GM12873 (cell line): ENCODE data around the gene FLAD1.

ENCODE experiments used
- TF ChIP-seq, protein P1 (sequence below): IDR thresholded peaks from 2 replicates; pipeline ENCODE4 v1.5.1; 2012; ENCODE audit warnings: low read depth, mild to moderate bottlenecking, moderate library complexity, low read length, control low read depth; ENCODE audit not compliant: insufficient read depth; ENCODE audit errors: missing control alignments

FLAD1 gene

DNA sequence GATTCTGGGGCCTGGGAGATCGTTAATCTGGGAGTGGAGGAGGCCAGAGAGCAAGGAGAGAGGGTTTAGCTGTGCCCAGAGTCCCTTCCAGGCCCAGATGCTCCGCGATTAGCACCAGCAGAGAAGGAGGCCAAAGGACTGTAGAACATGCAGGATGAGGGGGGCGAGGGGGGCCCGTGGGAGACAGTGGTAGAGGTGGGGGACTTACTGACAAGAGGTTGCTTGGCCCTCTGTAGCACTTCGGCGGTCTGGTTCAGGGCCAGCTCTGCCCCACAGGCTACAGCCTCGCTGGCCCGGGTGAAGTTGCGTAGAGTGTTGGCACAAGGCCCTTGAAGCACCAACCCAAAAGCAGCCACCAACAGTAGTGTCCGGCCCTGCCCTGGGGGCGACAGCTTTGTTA is 49.7 kb downstream of the FLAD1 start:
- TF ChIP-seq, protein P1, sequence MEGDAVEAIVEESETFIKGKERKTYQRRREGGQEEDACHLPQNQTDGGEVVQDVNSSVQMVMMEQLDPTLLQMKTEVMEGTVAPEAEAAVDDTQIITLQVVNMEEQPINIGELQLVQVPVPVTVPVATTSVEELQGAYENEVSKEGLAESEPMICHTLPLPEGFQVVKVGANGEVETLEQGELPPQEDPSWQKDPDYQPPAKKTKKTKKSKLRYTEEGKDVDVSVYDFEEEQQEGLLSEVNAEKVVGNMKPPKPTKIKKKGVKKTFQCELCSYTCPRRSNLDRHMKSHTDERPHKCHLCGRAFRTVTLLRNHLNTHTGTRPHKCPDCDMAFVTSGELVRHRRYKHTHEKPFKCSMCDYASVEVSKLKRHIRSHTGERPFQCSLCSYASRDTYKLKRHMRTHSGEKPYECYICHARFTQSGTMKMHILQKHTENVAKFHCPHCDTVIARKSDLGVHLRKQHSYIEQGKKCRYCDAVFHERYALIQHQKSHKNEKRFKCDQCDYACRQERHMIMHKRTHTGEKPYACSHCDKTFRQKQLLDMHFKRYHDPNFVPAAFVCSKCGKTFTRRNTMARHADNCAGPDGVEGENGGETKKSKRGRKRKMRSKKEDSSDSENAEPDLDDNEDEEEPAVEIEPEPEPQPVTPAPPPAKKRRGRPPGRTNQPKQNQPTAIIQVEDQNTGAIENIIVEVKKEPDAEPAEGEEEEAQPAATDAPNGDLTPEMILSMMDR, result no peak

DNA sequence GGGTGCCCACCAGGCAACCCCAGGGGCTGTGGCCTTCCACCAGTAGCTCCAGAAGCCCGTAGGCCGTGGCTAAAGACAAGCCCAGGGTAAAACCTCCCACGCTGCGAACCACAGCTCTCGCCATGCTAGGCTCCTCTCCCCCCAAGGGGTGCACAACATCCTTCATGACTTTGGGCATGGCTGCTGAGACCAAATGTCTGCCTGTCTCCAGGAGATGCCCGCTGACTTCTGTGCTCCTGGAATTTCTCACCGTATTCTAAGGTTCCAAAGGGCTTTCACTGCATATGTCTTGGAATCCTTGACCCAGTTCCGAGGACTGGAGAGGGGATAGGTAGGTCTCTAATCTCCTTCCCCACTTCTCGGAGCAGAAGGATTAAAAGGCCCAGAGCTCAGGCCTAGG is 50.4 kb downstream of the FLAD1 start, which contains the start of the genes DCST1 and DCST2:
DCST1 (plus strand) TSS at position 301 of the 400 bp plus-strand sequence. CDS start 213 bp downstream, outside the sequence.
DCST2 (minus strand) TSS at position 258 of the 400 bp plus-strand sequence; CDS start at position 178, 80 bp downstream.
- TF ChIP-seq, protein P1, result no peak

DNA sequence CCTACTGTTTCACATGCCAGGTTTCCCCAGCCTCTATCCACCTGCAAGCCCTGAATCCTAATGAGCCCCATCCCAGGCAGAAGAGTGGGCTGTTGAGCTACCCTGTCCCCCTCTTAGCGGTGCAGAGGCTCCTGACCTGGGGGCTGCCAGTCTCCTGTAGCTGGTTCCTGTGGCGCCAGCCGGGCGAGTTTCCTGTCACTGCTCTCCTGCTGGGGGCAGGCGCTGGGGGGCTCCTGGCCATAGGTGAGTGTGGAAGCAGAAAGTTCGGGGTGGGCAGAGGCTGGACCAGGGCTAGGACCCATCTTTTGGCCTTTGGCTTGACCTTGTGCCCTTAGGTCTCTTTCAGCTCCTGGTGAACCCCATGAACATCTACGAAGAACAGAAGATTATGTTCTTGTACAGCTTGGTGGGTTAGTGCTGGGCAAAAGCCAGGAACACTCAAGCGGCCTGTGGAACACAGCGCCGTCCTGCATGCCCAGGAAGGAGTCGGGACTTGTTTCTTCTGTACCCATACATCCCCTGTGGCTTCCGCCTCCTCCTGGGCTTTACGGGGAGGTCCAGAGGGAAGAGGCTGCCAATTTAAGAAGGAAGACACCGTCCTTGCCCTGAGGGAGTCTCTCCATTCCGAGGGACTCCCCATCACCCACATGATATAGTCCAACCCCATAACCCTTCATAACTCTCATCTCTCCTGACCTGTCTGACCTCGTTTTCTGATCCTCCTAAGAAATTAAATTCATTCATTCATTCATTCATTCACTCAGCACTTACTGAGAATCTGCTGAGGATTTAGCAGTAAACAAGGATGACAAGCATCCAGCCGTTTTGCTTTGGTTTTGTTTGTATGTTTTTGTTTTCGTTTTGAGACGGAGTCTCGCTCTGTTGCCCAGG is 51.4 kb downstream of the FLAD1 start:
- TF ChIP-seq, protein P1, result no peak

DNA sequence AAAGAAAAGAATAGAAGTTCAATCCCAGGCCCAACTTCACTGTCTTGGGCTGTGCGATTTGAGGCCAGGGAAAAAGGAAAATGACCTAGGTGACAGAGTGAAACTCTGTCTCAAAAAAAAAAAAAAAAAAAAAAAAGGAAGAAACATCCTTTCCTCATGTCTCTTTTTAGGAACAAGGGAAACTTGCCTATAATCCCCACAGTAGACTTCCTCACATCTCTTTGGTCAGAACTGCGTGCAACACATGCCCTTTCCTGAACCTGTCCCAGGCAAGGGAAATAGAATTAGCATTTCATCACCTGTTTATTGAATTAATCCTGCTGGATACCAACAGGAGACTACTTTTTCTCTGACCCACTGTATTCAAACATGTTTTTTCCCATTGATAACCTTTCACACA is 52.8 kb downstream of the FLAD1 start:
- TF ChIP-seq, protein P1, result no peak

DNA sequence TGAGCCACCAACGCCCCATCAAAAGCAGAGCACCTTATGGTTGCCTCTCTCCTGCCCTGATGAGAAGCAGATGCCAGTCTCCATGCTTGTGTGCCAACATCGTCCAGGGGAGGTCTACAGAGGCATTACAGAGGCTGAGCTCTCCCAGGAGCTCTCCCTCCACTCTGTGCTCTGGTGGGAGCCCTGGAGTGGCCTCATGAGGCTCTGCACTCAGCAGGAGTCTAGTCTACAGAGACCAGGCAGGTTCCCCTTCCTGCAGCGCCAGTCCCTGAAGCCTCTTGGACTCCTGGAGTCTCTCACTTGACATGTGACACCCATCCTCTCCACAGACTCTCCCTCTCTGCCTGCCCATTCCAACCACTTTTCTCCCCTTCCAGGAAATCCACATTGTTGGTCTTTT is 53.9 kb downstream of the FLAD1 start:
- TF ChIP-seq, protein P1, result no peak

DNA sequence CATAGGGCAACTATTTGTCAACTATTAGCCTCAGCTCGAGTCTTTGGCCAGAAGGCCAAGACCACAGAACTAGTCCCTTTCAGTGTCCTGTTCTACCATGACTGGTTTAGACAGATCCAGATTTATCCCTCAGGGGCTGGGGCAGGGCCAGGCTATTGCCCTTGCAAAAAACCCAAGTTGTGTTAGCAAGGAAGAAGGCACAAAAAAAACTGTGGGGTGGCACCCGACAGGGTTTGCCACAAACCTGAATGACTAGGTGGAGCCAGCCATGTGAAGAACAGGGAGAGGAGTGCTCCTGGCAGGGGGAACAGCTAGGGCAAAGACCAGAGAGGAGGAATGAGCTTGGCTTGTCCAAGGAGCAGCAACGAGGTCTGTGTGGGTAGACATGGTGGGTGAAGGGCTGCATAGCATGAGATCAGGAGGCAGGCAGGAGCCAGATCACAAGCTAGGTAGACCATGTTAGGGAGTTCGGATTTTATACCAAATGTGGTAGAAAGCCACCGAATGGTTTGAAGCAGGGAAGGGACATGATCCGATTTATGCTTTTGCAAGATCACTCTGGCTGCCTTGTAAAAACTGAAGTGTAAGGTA is 54.8 kb downstream of the FLAD1 start:
- TF ChIP-seq, protein P1, result no peak

DNA sequence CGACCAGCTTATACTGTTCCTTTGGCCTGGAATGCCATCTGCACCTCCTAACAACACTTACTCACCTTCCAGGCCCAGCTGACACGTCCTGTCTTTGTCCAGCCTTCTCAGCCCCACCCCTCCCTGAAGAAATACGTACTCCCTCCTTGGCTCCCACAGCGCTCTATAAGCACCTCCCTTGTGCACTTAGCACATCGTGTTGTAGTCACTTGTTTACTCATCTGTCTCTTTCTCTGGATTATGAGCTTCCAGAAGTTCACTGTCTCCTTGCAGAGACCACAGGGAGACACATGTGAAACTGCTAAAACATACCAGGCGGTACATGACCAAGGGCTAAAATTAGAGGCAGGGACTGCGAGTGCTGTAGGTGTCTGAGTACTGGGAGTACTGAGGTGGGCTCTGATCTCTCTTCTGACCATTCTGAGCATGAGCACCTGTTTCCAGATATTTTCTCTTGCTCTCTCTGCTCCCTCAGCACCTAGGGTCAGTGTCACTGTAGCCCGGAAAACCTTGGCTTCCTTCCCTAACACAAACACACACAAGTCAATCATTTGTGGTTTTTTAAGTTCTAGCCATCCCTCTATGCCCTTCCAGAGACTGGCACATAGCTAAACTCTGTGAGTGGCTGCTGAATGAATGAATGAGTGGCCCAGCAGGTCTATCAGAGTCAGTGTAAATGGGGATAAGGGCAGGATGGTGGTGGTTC is 55.6 kb downstream of the FLAD1 start:
- TF ChIP-seq, protein P1, result no peak
